ENCODE results near the gene FAM222A.

FAM222A gene

GRCh38 chr12:109713187-109714070 lies at the start of gene FAM222A:
Gene FAM222A, plus strand, starts transcription at chr12:109713825. Its CDS starts 30,322 bp downstream, at chr12:109744147.
- TF ChIP-seq CTCF (IDR thresholded peaks at IDR 0.05; ENCODE audit: low read depth, low read length), result no peak
- peak; percentile 86 for DNase-seq (ENCODE audit: extremely low read depth, low read depth)

- no peak for TF ChIP-seq CTCF (IDR thresholded peaks at IDR 0.05; ENCODE audit: low read depth, low read length)
- DNase-seq (ENCODE audit: extremely low read depth, low read depth), result no peak
These were observed 49.2 kb upstream of the FAM222A start for GRCh38 chr12:109664402-109664801.

- no peak for TF ChIP-seq CTCF (IDR thresholded peaks at IDR 0.05; ENCODE audit: low read depth, low read length)
- no peak for DNase-seq (ENCODE audit: extremely low read depth, low read depth)
These were observed 47.6 kb upstream of the FAM222A start for GRCh38 chr12:109666068-109666467.

GRCh38 chr12:109670731-109671130 lies 42.9 kb upstream of the FAM222A start:
- DNase-seq (ENCODE audit: extremely low read depth, low read depth), result no peak

GRCh38 chr12:109671502-109671901 lies 42.1 kb upstream of the FAM222A start:
- DNase-seq (ENCODE audit: extremely low read depth, low read depth), result no peak
- no peak for TF ChIP-seq CTCF (IDR thresholded peaks at IDR 0.05; ENCODE audit: low read depth, low read length)

More at GRCh38 chr12:109670731-109671130, 42.9 kb upstream of the FAM222A start:
- TF ChIP-seq CTCF (IDR thresholded peaks at IDR 0.05; ENCODE audit: low read depth, low read length), result no peak

- no peak for TF ChIP-seq CTCF (IDR thresholded peaks at IDR 0.05; ENCODE audit: low read depth, low read length)
These were observed 40.2 kb upstream of the FAM222A start for GRCh38 chr12:109673379-109673778.

GRCh38 chr12:109673884-109674283 lies 39.7 kb upstream of the FAM222A start:
- no peak for DNase-seq (ENCODE audit: extremely low read depth, low read depth)
- no peak for TF ChIP-seq CTCF (IDR thresholded peaks at IDR 0.05; ENCODE audit: low read depth, low read length)

More at GRCh38 chr12:109673379-109673778, 40.2 kb upstream of the FAM222A start:
- no peak for DNase-seq (ENCODE audit: extremely low read depth, low read depth)
